GM23338 (cell line): ENCODE results near the gene KRTAP20-2. TPM values are rescaled to one million over a fixed set of nuclear protein-coding genes. Genes with fewer than 3 reads are reported as not detected.

Experiments used
- ATAC-seq: fragments of 200-7000 bp; cut with Tn5 transposase; 3 replicates; pipeline ENCODE4 v1.9.1; 2020
- DNase-seq: peaks from one replicate; pipeline ENCODE4 v3.0.0-alpha.2; 2015; ENCODE audit warnings: low spot score
- H2AFZ ChIP-seq: fragments of 200-600 bp; sonication (generic); 2 replicates; pipeline ENCODE4 v1.8.0; 2016; ENCODE audit warnings: antibody characterized with exemption, mild to moderate bottlenecking, moderate library complexity
- H3F3A ChIP-seq: fragments of 200-600 bp; sonication (generic); replicated peaks from 2 replicates; pipeline ENCODE4 v1.8.0; 2017; ENCODE audit warnings: antibody characterized with exemption, mixed run types, low read depth
- H3K27ac ChIP-seq: fragments of 200-600 bp; sonication (generic); 2 replicates; pipeline ENCODE4 v1.6.1; 2016; ENCODE audit warnings: low read depth
- H3K27me3 ChIP-seq: fragments of 200-600 bp; sonication (generic); 2 replicates; pipeline ENCODE4 v1.8.0; 2016; ENCODE audit warnings: mild to moderate bottlenecking, mixed run types, moderate library complexity; ENCODE audit not compliant: insufficient read depth
- H3K36me3 ChIP-seq: fragments of 200-600 bp; sonication (generic); 2 replicates; pipeline ENCODE4 v1.8.0; 2016; ENCODE audit warnings: mild to moderate bottlenecking; ENCODE audit not compliant: insufficient read depth
- H3K4me1 ChIP-seq: fragments of 200-600 bp; sonication (generic); 2 replicates; pipeline ENCODE4 v1.8.0; 2016; ENCODE audit warnings: mild to moderate bottlenecking, moderate library complexity; ENCODE audit not compliant: insufficient read depth
- H3K4me2 ChIP-seq: fragments of 200-600 bp; sonication (generic); 2 replicates; pipeline ENCODE4 v1.7.1; 2017; ENCODE audit warnings: mixed run types
- H3K4me3 ChIP-seq: fragments of 200-600 bp; sonication (generic); 2 replicates; pipeline ENCODE4 v1.6.1; 2016; ENCODE audit warnings: mixed run types
- H3K79me2 ChIP-seq: fragments of 200-600 bp; sonication (generic); replicated peaks from 2 replicates; pipeline ENCODE4 v1.8.0; 2017; ENCODE audit warnings: mild to moderate bottlenecking; ENCODE audit not compliant: insufficient read depth
- H3K9me2 ChIP-seq: fragments of 200-600 bp; sonication (generic); 2 replicates; pipeline ENCODE4 v1.8.0; 2017; ENCODE audit not compliant: insufficient read depth
- H4K20me1 ChIP-seq: fragments of 200-600 bp; sonication (generic); replicated peaks from 2 replicates; pipeline ENCODE4 v1.8.0; 2017; ENCODE audit warnings: mild to moderate bottlenecking; ENCODE audit not compliant: insufficient read depth
- H3K27ac Mint-ChIP-seq: 2 replicates; pipeline ENCODE4 v1.8.0; 2020; ENCODE audit warnings: inconsistent platforms, mild to moderate bottlenecking, moderate library complexity, mixed read lengths
- H3K27me3 Mint-ChIP-seq: 3 replicates; pipeline ENCODE4 v1.8.0; 2022; ENCODE audit warnings: low read depth, mild to moderate bottlenecking, moderate library complexity, mixed read lengths, inconsistent platforms; ENCODE audit not compliant: insufficient read depth, poor library complexity
- H3K36me3 Mint-ChIP-seq: 3 replicates; pipeline ENCODE4 v1.8.0; 2021; ENCODE audit warnings: low read depth, mild to moderate bottlenecking, inconsistent platforms, moderate library complexity, mixed read lengths
- H3K4me1 Mint-ChIP-seq: 3 replicates; pipeline ENCODE4 v1.8.0; 2020; ENCODE audit warnings: mild to moderate bottlenecking, inconsistent platforms, mixed read lengths
- H3K4me3 Mint-ChIP-seq: 3 replicates; pipeline ENCODE4 v1.8.0; 2021; ENCODE audit warnings: moderate library complexity, mild to moderate bottlenecking, inconsistent platforms, mixed read lengths
- H3K9me3 Mint-ChIP-seq: 3 replicates; pipeline ENCODE4 v1.8.0; 2020; ENCODE audit warnings: moderate library complexity, mild to moderate bottlenecking, inconsistent platforms, mixed read lengths
- CREB1 ChIP-seq: fragments of 250-450 bp; sonication (Bioruptor Pico); IDR thresholded peaks from 2 replicates; pipeline ENCODE4 v1.5.0; 2020; ENCODE audit warnings: low read depth, mild to moderate bottlenecking, moderate library complexity
- EZH2phosphoT487 ChIP-seq: fragments of 200-600 bp; sonication (generic); IDR thresholded peaks from one replicate; pipeline ENCODE4 v1.8.1; 2018; ENCODE audit warnings: antibody characterized with exemption; ENCODE audit not compliant: unreplicated experiment
- STAT1 ChIP-seq: IDR thresholded peaks from one replicate; pipeline ENCODE4 v1.6.1; 2016; ENCODE audit warnings: antibody characterized with exemption; ENCODE audit not compliant: unreplicated experiment
- ZNF114 ChIP-seq: fragments of 250-450 bp; sonication (Bioruptor Pico); IDR thresholded peaks from 2 replicates; pipeline ENCODE4 v1.5.0; 2020; ENCODE audit warnings: mild to moderate bottlenecking, moderate library complexity
- polyA plus RNA-seq: library from polyadenylated mRNA; unstranded; fragments of >200 nt; fragmentation: Nextera tagmentation; extraction: Ambion mirVana; gene quantifications from 2 replicates; pipeline ENCODE4 v1.2.1, GENCODE V29; 2016
- total RNA-seq: library from RNA; depleted of rRNA; stranded (reverse); fragments of >200 nt; shearing (Covaris generic); gene quantifications from 2 replicates; pipeline ENCODE4 v1.2.3, GENCODE V29; 2014
- TF ChIP-seq, protein P1 (sequence below): IDR thresholded peaks from one replicate; pipeline ENCODE4 v1.6.1; 2018; ENCODE audit warnings: antibody characterized with exemption; ENCODE audit not compliant: unreplicated experiment
- TF ChIP-seq, protein P2 (sequence below), 2 experiments: fragments of 200-600 bp in 1 of 2; sonication (generic) in 1 of 2; conservative IDR thresholded peaks; 2 replicates each; pipeline versions ENCODE4 v1.5.1 to v1.6.1; 2016 to 2017; ENCODE audit warnings: antibody characterized with exemption in 2 of 2, low read depth in 2 of 2, mild to moderate bottlenecking in 2 of 2, moderate library complexity in 1 of 2

The KRTAP20-2 gene
- total and polyA plus RNA-seq, 2 experiments from 2014 or later = not detected

DNA sequence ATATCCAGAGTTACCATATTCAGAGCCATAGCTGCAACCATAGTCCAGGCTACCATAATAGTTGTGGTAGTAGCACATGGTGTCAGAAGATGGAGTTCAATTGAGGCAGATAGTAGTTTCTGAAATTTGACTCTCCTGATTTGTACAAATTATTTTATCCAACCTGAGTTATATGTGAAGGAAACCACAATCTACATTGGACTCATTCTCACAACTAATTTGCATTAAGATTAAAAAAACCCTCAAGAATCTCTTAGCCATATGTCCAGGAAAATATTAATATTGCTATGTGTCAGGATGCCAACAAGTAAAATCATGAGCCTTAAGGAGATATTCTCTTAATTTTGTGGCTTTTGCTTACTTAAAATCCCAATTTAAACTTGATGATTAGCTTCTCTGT, 44.7 kb upstream of the KRTAP20-2 start, which contains the start of gene KRTAP22-2:
TSS of gene KRTAP22-2 (minus strand) at position 101 of the 400 bp plus-strand sequence.
- H3K27me3 Mint-ChIP-seq = no peaks in the 10 kb centered on the region
- H3K79me2 ChIP-seq = no peaks in the 10 kb centered on the region

DNA sequence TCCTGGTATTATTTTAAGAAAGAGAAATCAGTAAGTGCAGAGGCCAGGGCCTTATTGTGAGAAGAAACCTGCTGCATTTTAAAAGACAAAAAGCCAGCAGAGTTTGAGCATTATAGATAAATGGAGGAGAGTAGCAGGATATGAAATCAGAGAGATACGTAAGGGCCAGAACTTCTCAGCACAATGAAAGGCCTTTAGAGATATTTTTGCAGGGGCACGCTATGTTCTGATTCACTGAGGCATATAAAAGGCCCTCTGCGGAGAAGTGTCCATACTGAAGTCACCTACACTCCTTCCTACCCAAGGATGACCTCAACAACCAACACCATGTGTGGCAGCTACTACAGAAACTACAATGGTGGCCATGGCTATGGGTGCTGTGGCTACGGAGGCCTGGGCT, 42.9 kb upstream of the KRTAP20-2 start, which contains the start of gene KRTAP6-3:
TSS of gene KRTAP6-3 (plus strand) at position 301 of the 400 bp plus-strand sequence. CDS start at position 307, 6 bp downstream.
- Histone ChIP-seq H3K27me3 (no peaks in the 10 kb centered on the region), H4K20me1 (no peaks in the 10 kb centered on the region), H3K4me3 (no peak within 1 kb of the TSS), H3K27ac (no peak within 1 kb of the TSS), H3K36me3 (no peaks in the 10 kb centered on the region), H3K9me2 (no peaks in the 10 kb centered on the region), H3K79me2 (no peaks in the 10 kb centered on the region), H2AFZ (no peak within 1 kb of the TSS), H3F3A (no peaks in the 10 kb centered on the region), H3K4me2 (no peak within 1 kb of the TSS), H3K4me1 (no peaks in the 10 kb centered on the region)
- Mint-ChIP-seq H3K9me3 (no peaks in the 10 kb centered on the region), H3K4me1 (no peaks in the 10 kb centered on the region), H3K4me3 (no peak within 1 kb of the TSS), H3K36me3 (no peaks in the 10 kb centered on the region), H3K27me3 (no peaks in the 10 kb centered on the region), H3K27ac (no peak within 1 kb of the TSS)
- TF ChIP-seq, protein P1, sequence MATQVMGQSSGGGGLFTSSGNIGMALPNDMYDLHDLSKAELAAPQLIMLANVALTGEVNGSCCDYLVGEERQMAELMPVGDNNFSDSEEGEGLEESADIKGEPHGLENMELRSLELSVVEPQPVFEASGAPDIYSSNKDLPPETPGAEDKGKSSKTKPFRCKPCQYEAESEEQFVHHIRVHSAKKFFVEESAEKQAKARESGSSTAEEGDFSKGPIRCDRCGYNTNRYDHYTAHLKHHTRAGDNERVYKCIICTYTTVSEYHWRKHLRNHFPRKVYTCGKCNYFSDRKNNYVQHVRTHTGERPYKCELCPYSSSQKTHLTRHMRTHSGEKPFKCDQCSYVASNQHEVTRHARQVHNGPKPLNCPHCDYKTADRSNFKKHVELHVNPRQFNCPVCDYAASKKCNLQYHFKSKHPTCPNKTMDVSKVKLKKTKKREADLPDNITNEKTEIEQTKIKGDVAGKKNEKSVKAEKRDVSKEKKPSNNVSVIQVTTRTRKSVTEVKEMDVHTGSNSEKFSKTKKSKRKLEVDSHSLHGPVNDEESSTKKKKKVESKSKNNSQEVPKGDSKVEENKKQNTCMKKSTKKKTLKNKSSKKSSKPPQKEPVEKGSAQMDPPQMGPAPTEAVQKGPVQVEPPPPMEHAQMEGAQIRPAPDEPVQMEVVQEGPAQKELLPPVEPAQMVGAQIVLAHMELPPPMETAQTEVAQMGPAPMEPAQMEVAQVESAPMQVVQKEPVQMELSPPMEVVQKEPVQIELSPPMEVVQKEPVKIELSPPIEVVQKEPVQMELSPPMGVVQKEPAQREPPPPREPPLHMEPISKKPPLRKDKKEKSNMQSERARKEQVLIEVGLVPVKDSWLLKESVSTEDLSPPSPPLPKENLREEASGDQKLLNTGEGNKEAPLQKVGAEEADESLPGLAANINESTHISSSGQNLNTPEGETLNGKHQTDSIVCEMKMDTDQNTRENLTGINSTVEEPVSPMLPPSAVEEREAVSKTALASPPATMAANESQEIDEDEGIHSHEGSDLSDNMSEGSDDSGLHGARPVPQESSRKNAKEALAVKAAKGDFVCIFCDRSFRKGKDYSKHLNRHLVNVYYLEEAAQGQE = no peak
- TF ChIP-seq CREB1 (CRISPR knock-in tag) = no peak
- TF ChIP-seq EZH2phosphoT487 = no peak
- ATAC-seq (no peak), DNase-seq (no peak)

More for the DNA sequence above, 44.7 kb upstream of the KRTAP20-2 start, which contains the start of gene KRTAP22-2:
- no peaks in the 10 kb centered on the region for H3K36me3 ChIP-seq
- ATAC-seq (no peak), DNase-seq (no peak)
- H3K9me2 ChIP-seq = no peaks in the 10 kb centered on the region
- Mint-ChIP-seq H3K27ac (no peak within 1 kb of the TSS), H3K36me3 (no peaks in the 10 kb centered on the region), H3K4me1 (no peaks in the 10 kb centered on the region), H3K9me3 (no peaks in the 10 kb centered on the region), H3K4me3 (no peak within 1 kb of the TSS)
- TF ChIP-seq ZNF114 (CRISPR knock-in tag) (no peak), STAT1 (no peak)
- TF ChIP-seq, protein P2, sequence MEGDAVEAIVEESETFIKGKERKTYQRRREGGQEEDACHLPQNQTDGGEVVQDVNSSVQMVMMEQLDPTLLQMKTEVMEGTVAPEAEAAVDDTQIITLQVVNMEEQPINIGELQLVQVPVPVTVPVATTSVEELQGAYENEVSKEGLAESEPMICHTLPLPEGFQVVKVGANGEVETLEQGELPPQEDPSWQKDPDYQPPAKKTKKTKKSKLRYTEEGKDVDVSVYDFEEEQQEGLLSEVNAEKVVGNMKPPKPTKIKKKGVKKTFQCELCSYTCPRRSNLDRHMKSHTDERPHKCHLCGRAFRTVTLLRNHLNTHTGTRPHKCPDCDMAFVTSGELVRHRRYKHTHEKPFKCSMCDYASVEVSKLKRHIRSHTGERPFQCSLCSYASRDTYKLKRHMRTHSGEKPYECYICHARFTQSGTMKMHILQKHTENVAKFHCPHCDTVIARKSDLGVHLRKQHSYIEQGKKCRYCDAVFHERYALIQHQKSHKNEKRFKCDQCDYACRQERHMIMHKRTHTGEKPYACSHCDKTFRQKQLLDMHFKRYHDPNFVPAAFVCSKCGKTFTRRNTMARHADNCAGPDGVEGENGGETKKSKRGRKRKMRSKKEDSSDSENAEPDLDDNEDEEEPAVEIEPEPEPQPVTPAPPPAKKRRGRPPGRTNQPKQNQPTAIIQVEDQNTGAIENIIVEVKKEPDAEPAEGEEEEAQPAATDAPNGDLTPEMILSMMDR (conservative IDR thresholded peaks at IDR 0.05; ENCODE audit: low read depth in 2 of 2) = no peak
- H3K27ac ChIP-seq = no peak within 1 kb of the TSS
- no peaks in the 10 kb centered on the region for H4K20me1 ChIP-seq
- no peaks in the 10 kb centered on the region for H3K4me1 ChIP-seq
- no peaks in the 10 kb centered on the region for H3F3A ChIP-seq
- 0 out of 2 replicates have a peak within 1 kb of the TSS, but pooled peaks have one; percentile 2 for H2AFZ ChIP-seq
- no peaks in the 10 kb centered on the region for H3K27me3 ChIP-seq
- H3K4me3 ChIP-seq = no peak within 1 kb of the TSS
- no peak within 1 kb of the TSS for H3K4me2 ChIP-seq
